SU-DHL-6 (cell line): ENCODE results near the gene EIF2S3.

ENCODE experiments used
- EZH2phosphoT487 ChIP-seq: fragments of 200-600 bp; sonication (generic), shearing (Covaris generic); conservative IDR thresholded peaks from 2 replicates; pipeline ENCODE4 v1.6.1; 2018; ENCODE audit warnings: mild to moderate bottlenecking, antibody characterized with exemption, low read length, moderate library complexity, mixed read lengths
- TF ChIP-seq, protein P1 (sequence below): fragments of 200-600 bp; sonication (generic); IDR thresholded peaks from one replicate; pipeline ENCODE4 v1.5.1; 2017; ENCODE audit warnings: antibody characterized with exemption, mild to moderate bottlenecking, low read length, moderate library complexity; ENCODE audit not compliant: insufficient read depth, poor library complexity, severe bottlenecking

- TF ChIP-seq, protein P1, sequence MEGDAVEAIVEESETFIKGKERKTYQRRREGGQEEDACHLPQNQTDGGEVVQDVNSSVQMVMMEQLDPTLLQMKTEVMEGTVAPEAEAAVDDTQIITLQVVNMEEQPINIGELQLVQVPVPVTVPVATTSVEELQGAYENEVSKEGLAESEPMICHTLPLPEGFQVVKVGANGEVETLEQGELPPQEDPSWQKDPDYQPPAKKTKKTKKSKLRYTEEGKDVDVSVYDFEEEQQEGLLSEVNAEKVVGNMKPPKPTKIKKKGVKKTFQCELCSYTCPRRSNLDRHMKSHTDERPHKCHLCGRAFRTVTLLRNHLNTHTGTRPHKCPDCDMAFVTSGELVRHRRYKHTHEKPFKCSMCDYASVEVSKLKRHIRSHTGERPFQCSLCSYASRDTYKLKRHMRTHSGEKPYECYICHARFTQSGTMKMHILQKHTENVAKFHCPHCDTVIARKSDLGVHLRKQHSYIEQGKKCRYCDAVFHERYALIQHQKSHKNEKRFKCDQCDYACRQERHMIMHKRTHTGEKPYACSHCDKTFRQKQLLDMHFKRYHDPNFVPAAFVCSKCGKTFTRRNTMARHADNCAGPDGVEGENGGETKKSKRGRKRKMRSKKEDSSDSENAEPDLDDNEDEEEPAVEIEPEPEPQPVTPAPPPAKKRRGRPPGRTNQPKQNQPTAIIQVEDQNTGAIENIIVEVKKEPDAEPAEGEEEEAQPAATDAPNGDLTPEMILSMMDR, result peak; percentile 44
- no peak for TF ChIP-seq EZH2phosphoT487
These were observed at the start of gene EIF2S3 for GRCh38 chrX:24054182-24055042.
